Transverse colon (tissue), 4 donors: Measurements from ENCODE around the gene SNAPC3.

Experiments
- EP300 ChIP-seq: sonication (generic); formaldehyde crosslinking; IDR thresholded peaks from one replicate; pipeline ENCODE4 v1.6.1; 2017; ENCODE audit warnings: antibody characterized with exemption, low read depth
- POLR2A ChIP-seq: fragments of 450-650 bp; IDR thresholded peaks from one replicate; pipeline ENCODE4 v1.6.1; 2016; ENCODE audit warnings: antibody characterized with exemption, mild to moderate bottlenecking, moderate library complexity
- POLR2AphosphoS5 ChIP-seq, 3 donors: sonication (generic); formaldehyde crosslinking; IDR thresholded peaks; one replicate each; pipeline ENCODE4 v1.6.1; 2016; ENCODE audit warnings: antibody characterized with exemption in 3 of 3
- TF ChIP-seq, protein P1 (sequence below), 5 experiments: fragments of 200-600 bp in 3 of 5; fragments of 450-650 bp in 2 of 5; sonication (generic) in 3 of 5; IDR thresholded peaks; 1 replicate in 2 of 5; 2 replicates in 3 of 5; pipeline ENCODE4 v1.5.1; 2016 to 2017; ENCODE audit warnings: antibody characterized with exemption in 5 of 5, inconsistent platforms in 3 of 5, mild to moderate bottlenecking in 2 of 5, moderate library complexity in 1 of 5

GRCh38 chr9:15453956-15454355 lies 31.3 kb downstream of the SNAPC3 start:
- no peak for TF ChIP-seq POLR2AphosphoS5 (IDR thresholded peaks at IDR 0.05)
- TF ChIP-seq, protein P1, sequence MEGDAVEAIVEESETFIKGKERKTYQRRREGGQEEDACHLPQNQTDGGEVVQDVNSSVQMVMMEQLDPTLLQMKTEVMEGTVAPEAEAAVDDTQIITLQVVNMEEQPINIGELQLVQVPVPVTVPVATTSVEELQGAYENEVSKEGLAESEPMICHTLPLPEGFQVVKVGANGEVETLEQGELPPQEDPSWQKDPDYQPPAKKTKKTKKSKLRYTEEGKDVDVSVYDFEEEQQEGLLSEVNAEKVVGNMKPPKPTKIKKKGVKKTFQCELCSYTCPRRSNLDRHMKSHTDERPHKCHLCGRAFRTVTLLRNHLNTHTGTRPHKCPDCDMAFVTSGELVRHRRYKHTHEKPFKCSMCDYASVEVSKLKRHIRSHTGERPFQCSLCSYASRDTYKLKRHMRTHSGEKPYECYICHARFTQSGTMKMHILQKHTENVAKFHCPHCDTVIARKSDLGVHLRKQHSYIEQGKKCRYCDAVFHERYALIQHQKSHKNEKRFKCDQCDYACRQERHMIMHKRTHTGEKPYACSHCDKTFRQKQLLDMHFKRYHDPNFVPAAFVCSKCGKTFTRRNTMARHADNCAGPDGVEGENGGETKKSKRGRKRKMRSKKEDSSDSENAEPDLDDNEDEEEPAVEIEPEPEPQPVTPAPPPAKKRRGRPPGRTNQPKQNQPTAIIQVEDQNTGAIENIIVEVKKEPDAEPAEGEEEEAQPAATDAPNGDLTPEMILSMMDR (IDR thresholded peaks at IDR 0.05): no peak
- no peak for TF ChIP-seq EP300
- TF ChIP-seq POLR2A: no peak
